Measurements from ENCODE around the gene TICAM2.

Gene TICAM2

GRCh38 chr5:115611873-115612272 is 9.6 kb upstream of the TICAM2 start:
- H3K4me2 ChIP-seq (ENCODE audit: low read length), result no peak overlapping the region
- H3K36me3 ChIP-seq (replicated peaks; ENCODE audit: low read depth, low read length), result peaks cover 31% of the 10 kb centered on the region
- H3K9ac ChIP-seq (ENCODE audit: low read length), result no peak overlapping the region
- no peak overlapping the region for H3K27ac ChIP-seq (ENCODE audit: low read length)
- H4K20me1 ChIP-seq (ENCODE audit: insufficient read depth, low read length), result peaks cover 6% of the 10 kb centered on the region; the same call in 1 of the 2 replicates
- no peak overlapping the region for H2AFZ ChIP-seq (ENCODE audit: low read depth, low read length)
- H3K27me3 ChIP-seq (ENCODE audit: low read depth, low read length), result no peaks in the 10 kb centered on the region
- H3K79me2 ChIP-seq (ENCODE audit: low read length), result no peaks in the 10 kb centered on the region
- no peaks in the 10 kb centered on the region for H3K9me3 ChIP-seq (ENCODE audit: insufficient read depth, low read length)
- no peak overlapping the region for H3K4me3 ChIP-seq (ENCODE audit: low read length)
- H3K4me1 ChIP-seq (ENCODE audit: low read length), result peaks cover 8% of the 10 kb centered on the region
- no peak for TF ChIP-seq EZH2phosphoT487 (IDR thresholded peaks at IDR 0.05; ENCODE audit: low read depth)
- TF ChIP-seq, protein P1, sequence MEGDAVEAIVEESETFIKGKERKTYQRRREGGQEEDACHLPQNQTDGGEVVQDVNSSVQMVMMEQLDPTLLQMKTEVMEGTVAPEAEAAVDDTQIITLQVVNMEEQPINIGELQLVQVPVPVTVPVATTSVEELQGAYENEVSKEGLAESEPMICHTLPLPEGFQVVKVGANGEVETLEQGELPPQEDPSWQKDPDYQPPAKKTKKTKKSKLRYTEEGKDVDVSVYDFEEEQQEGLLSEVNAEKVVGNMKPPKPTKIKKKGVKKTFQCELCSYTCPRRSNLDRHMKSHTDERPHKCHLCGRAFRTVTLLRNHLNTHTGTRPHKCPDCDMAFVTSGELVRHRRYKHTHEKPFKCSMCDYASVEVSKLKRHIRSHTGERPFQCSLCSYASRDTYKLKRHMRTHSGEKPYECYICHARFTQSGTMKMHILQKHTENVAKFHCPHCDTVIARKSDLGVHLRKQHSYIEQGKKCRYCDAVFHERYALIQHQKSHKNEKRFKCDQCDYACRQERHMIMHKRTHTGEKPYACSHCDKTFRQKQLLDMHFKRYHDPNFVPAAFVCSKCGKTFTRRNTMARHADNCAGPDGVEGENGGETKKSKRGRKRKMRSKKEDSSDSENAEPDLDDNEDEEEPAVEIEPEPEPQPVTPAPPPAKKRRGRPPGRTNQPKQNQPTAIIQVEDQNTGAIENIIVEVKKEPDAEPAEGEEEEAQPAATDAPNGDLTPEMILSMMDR (IDR thresholded peaks at IDR 0.05; ENCODE audit: low read depth, low read length), result no peak

DNA sequence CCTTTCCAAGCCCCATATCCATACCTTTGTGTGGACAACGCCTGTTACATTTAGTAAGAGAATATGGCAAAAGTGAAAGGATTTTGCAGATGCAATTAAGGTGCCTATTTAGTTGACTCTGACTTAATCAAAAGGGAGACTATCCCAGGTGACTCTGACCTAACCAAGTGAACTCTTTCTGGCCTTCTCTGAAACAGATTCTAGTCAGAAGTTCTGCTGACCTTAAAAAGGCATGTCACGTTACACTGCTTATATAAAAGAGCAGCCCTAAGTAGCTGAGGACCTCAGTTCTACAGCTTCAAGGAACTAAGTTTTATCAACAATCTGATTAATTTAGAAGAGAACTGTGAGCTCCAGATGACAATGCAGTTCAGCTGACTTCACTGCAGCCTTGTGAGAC is 5.7 kb upstream of the TICAM2 start:
- 0 out of 2 replicates have a peak, but pooled peaks cover 5% of the 10 kb centered on the region for H4K20me1 ChIP-seq (ENCODE audit: insufficient read depth, low read length)

GRCh38 chr5:115605436-115605835 is 3.2 kb upstream of the TICAM2 start:
- Histone ChIP-seq H3K4me3 (ENCODE audit: low read length) (no peak overlapping the region), H3K9ac (ENCODE audit: low read length) (no peak overlapping the region), H2AFZ (ENCODE audit: low read depth, low read length) (no peak overlapping the region), H3K4me2 (ENCODE audit: low read length) (no peak overlapping the region), H3K9me3 (ENCODE audit: insufficient read depth, low read length) (no peaks in the 10 kb centered on the region), H3K79me2 (ENCODE audit: low read length) (peaks cover 13% of the 10 kb centered on the region), H3K27me3 (ENCODE audit: low read depth, low read length) (no peaks in the 10 kb centered on the region), H3K4me1 (ENCODE audit: low read length) (peaks cover 25% of the 10 kb centered on the region), H3K36me3 (replicated peaks; ENCODE audit: low read depth, low read length) (peaks cover 15% of the 10 kb centered on the region), H4K20me1 (ENCODE audit: insufficient read depth, low read length) (0 out of 2 replicates have a peak, but pooled peaks cover 5% of the 10 kb centered on the region), H3K27ac (ENCODE audit: low read length) (no peak overlapping the region)
- TF ChIP-seq EZH2phosphoT487 (IDR thresholded peaks at IDR 0.05; ENCODE audit: low read depth), result no peak
- TF ChIP-seq, protein P1 (IDR thresholded peaks at IDR 0.05; ENCODE audit: low read depth, low read length), result no peak

More for the DNA sequence above, 5.7 kb upstream of the TICAM2 start:
- Histone ChIP-seq H3K4me2 (ENCODE audit: low read length) (no peak overlapping the region), H3K79me2 (ENCODE audit: low read length) (peaks cover 1% of the 10 kb centered on the region; the same call in 1 of the 2 replicates), H3K27ac (ENCODE audit: low read length) (no peak overlapping the region), H3K4me1 (ENCODE audit: low read length) (peaks cover 11% of the 10 kb centered on the region), H3K36me3 (replicated peaks; ENCODE audit: low read depth, low read length) (peaks cover 13% of the 10 kb centered on the region), H3K4me3 (ENCODE audit: low read length) (no peak overlapping the region), H3K27me3 (ENCODE audit: low read depth, low read length) (no peaks in the 10 kb centered on the region), H3K9ac (ENCODE audit: low read length) (no peak overlapping the region), H2AFZ (ENCODE audit: low read depth, low read length) (no peak overlapping the region), H3K9me3 (ENCODE audit: insufficient read depth, low read length) (no peaks in the 10 kb centered on the region)
- TF ChIP-seq, protein P1 (IDR thresholded peaks at IDR 0.05; ENCODE audit: low read depth, low read length), result no peak
- no peak for TF ChIP-seq EZH2phosphoT487 (IDR thresholded peaks at IDR 0.05; ENCODE audit: low read depth)

DNA sequence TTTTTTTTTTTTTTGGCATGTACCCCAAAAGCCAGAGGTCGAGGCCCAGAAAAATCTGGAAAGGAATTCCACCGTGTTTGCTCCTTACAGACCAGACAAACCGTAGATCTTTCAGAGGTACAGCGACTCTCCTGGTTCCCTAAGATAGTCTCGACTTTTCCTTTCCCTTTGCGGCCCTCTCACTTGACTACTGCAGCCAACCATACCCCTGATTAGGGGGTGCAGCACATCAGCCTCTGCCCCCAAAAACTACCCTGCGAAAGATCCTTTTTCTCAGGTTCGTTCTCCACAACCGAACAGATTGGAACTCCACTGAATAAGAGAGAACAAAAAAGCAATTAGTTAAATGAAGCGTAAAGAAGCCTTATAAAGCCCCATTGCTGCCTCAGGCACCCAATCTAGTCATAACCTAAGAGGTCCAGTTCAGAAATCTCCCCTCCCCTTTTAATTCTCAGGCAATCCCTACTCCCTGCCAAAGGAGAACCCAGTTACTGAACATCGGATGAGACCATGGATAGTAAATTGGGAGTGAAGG is 379 bp upstream of the TICAM2 start:
- Histone ChIP-seq H3K4me2 (ENCODE audit: low read length) (peak overlapping the region; percentile 90), H3K27me3 (ENCODE audit: low read depth, low read length) (no peaks in the 10 kb centered on the region), H3K36me3 (replicated peaks; ENCODE audit: low read depth, low read length) (peaks cover 12% of the 10 kb centered on the region), H3K4me1 (ENCODE audit: low read length) (peaks cover 40% of the 10 kb centered on the region), H3K9me3 (ENCODE audit: insufficient read depth, low read length) (no peaks in the 10 kb centered on the region), H2AFZ (ENCODE audit: low read depth, low read length) (no peak overlapping the region), H4K20me1 (ENCODE audit: insufficient read depth, low read length) (0 out of 2 replicates have a peak, but pooled peaks cover 5% of the 10 kb centered on the region), H3K27ac (ENCODE audit: low read length) (peak overlapping the region; percentile 85), H3K79me2 (ENCODE audit: low read length) (peaks cover 27% of the 10 kb centered on the region), H3K4me3 (ENCODE audit: low read length) (peak overlapping the region; percentile 78), H3K9ac (ENCODE audit: low read length) (peak overlapping the region; percentile 80)
- TF ChIP-seq EZH2phosphoT487 (IDR thresholded peaks at IDR 0.05; ENCODE audit: low read depth), result no peak
- TF ChIP-seq, protein P1 (IDR thresholded peaks at IDR 0.05; ENCODE audit: low read depth, low read length), result no peak
